NB4 (cell line): ENCODE results near the gene ARMH4.

ENCODE experiments used
- CTCF ChIP-seq: IDR thresholded peaks from one replicate; pipeline ENCODE4 v1.5.1; 2012; ENCODE audit warnings: low read depth, low read length
- MAX ChIP-seq: IDR thresholded peaks from 2 replicates; pipeline ENCODE4 v1.6.1; 2011; ENCODE audit warnings: low read depth, low read length
- MYC ChIP-seq: IDR thresholded peaks from 2 replicates; pipeline ENCODE4 v1.6.1; 2011; ENCODE audit warnings: low read depth, low read length
- POLR2A ChIP-seq: IDR thresholded peaks from 2 replicates; pipeline ENCODE4 v1.6.1; 2011; ENCODE audit warnings: mild to moderate bottlenecking; ENCODE audit not compliant: insufficient read length; ENCODE audit errors: extremely low read depth

GRCh38 chr14:58096731-58097130, 55.3 kb downstream of the ARMH4 start:
- TF ChIP-seq POLR2A, result no peak
- TF ChIP-seq MYC, result no peak
- TF ChIP-seq MAX, result no peak
- TF ChIP-seq CTCF, result no peak
